Right atrium auricular region (tissue), 2 donors: ENCODE data around the gene HYDIN. TPM values are rescaled to one million over a fixed set of nuclear protein-coding genes. Genes with fewer than 3 reads are reported as not detected.
"Not testable (repeated sequence)": the region's sequence is repeated elsewhere in the genome, so short reads cannot be mapped to it uniquely, and the experiment has no call there.

Experiments used
- DNase-seq: peaks from one replicate; pipeline ENCODE4 v3.0.0-alpha.2; 2019; ENCODE audit warnings: low spot score
- H3K27ac ChIP-seq, 2 donors: fragments of 200-600 bp; sonication (generic); 1 replicate in 1 of 2; 2 replicates in 1 of 2; pipeline ENCODE4 v1.5.1; 2016 to 2019
- H3K27me3 ChIP-seq, 2 donors: fragments of 200-600 bp; sonication (generic); one replicate each; pipeline versions ENCODE4 v1.5.1 to v1.6.0; 2017 to 2019
- H3K36me3 ChIP-seq: fragments of 200-600 bp; sonication (generic); one replicate; pipeline ENCODE4 v1.5.1; 2016
- H3K4me1 ChIP-seq, 2 donors: fragments of 200-600 bp; sonication (generic); one replicate each; pipeline versions ENCODE4 v1.5.1 to v1.6.0; 2017 to 2019
- H3K4me3 ChIP-seq, 2 donors: fragments of 200-600 bp; sonication (generic); 1 replicate in 1 of 2; 2 replicates in 1 of 2; pipeline ENCODE4 v1.5.1; 2017 to 2019; ENCODE audit warnings: mild to moderate bottlenecking in 1 of 2, moderate library complexity in 1 of 2
- H3K9me3 ChIP-seq, 2 donors: fragments of 200-600 bp; sonication (generic); one replicate each; pipeline ENCODE4 v1.5.1; 2019
- total RNA-seq, 2 donors: library from RNA; depleted of rRNA; stranded (reverse); fragments of >200 nt; gene quantifications; one replicate each; pipeline ENCODE4 v1.1.0, GENCODE V29; 2016
- TF ChIP-seq, protein P1 (sequence below), 2 donors: fragments of 200-600 bp; sonication (generic); IDR thresholded peaks; one replicate each; pipeline ENCODE4 v1.5.1; 2019; ENCODE audit warnings: antibody characterized with exemption in 2 of 2

Gene HYDIN
- total RNA-seq, 2 donors from 2014 or later: 1.2 to 3.8 TPM

- not testable (repeated sequence) for H3K27ac ChIP-seq, H3K4me3 ChIP-seq, H3K27me3 ChIP-seq, DNase-seq, H3K9me3 ChIP-seq, H3K36me3 ChIP-seq, H3K4me1 ChIP-seq
These were observed 368.5 kb downstream of the HYDIN start for GRCh38 chr16:70861996-70862395.

GRCh38 chr16:70851299-70851698 is 379.2 kb downstream of the HYDIN start:
- not testable (repeated sequence) for H3K4me1 ChIP-seq

DNA sequence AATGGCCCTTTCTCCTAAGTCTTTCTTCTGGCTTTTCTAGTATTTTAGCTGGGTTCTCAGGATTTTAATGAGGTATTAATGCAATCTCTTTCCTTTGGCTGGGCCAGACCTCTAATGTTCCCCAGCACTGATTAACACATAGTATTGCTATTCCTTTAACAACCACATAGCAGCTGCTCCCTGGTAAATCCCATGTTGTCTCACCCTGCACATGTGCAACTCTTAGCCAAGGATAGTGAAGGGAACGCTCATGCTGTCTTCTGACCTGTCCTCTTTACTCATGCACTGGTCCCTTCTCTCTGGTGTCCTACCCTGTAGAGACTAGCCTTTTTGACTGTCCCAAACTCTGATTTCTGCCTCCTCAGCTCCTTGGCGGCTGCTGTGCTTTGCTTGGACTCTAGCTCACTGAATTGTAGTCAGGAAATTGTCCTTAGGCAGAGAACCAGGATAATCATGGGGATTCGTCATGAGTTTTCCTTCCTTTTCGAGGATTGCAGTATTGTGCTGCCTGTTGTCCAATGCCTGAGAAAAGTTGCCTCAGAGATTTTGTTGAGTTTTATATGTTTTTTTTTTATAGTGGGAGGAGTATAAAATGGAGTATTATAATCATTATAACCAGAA is 406.9 kb downstream of the HYDIN start:
- H3K4me1 ChIP-seq, H3K36me3 ChIP-seq, H3K4me3 ChIP-seq, H3K9me3 ChIP-seq, DNase-seq, H3K27me3 ChIP-seq, H3K27ac ChIP-seq: not testable (repeated sequence)

More at GRCh38 chr16:70851299-70851698, 379.2 kb downstream of the HYDIN start:
- not testable (repeated sequence) for H3K27me3 ChIP-seq, H3K9me3 ChIP-seq, H3K36me3 ChIP-seq, DNase-seq, H3K27ac ChIP-seq, H3K4me3 ChIP-seq

- not testable (repeated sequence) for H3K4me1 ChIP-seq, H3K9me3 ChIP-seq, DNase-seq, H3K36me3 ChIP-seq, H3K27me3 ChIP-seq, H3K27ac ChIP-seq, H3K4me3 ChIP-seq
These were observed 407.8 kb downstream of the HYDIN start for GRCh38 chr16:70822734-70823133.

- not testable (repeated sequence) for H3K36me3 ChIP-seq, H3K27ac ChIP-seq
These were observed 412.4 kb downstream of the HYDIN start for GRCh38 chr16:70818088-70818487.

DNA sequence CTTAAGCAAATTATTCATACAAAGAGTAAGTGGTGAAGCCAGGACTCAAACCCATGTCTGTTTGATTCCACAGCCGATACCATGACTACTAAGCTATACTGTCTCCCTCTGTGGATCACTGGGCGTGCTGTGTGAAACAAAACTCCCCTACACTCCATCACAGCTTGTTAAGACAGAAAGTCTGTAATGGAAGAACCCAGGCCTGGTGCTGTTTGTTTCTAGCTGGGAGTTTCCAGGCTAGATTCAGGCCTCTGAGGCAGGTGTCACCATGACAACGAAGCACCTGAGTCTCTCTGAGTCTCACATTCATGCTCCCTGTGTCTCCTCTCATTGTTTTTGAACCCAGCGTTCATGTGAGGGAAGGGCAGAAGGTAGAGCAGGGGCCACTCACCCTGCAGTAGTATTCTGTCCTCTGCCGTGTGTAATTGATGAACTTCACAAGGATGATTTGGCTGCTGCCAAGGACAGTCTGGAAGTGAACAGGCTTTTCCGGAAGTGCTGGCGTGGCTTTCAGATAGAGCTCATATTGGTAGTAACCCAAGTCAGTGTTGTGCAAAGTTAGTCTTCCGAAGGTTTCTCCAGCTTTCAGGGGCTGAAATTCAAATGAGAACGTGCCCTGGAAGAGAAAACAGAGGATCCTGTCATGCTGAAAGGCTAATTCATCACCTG is 421.0 kb downstream of the HYDIN start:
- TF ChIP-seq, protein P1, sequence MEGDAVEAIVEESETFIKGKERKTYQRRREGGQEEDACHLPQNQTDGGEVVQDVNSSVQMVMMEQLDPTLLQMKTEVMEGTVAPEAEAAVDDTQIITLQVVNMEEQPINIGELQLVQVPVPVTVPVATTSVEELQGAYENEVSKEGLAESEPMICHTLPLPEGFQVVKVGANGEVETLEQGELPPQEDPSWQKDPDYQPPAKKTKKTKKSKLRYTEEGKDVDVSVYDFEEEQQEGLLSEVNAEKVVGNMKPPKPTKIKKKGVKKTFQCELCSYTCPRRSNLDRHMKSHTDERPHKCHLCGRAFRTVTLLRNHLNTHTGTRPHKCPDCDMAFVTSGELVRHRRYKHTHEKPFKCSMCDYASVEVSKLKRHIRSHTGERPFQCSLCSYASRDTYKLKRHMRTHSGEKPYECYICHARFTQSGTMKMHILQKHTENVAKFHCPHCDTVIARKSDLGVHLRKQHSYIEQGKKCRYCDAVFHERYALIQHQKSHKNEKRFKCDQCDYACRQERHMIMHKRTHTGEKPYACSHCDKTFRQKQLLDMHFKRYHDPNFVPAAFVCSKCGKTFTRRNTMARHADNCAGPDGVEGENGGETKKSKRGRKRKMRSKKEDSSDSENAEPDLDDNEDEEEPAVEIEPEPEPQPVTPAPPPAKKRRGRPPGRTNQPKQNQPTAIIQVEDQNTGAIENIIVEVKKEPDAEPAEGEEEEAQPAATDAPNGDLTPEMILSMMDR (IDR thresholded peaks at IDR 0.05): no peak
- H3K36me3 ChIP-seq: no peaks in the 10 kb centered on the region
- H3K27ac ChIP-seq: no peak overlapping the region
- no peaks in the 10 kb centered on the region for H3K27me3 ChIP-seq
- DNase-seq: no peak
- H3K4me1 ChIP-seq: no peaks in the 10 kb centered on the region
- H3K4me3 ChIP-seq: no peak overlapping the region
- H3K9me3 ChIP-seq: no peaks in the 10 kb centered on the region

More at GRCh38 chr16:70818088-70818487, 412.4 kb downstream of the HYDIN start:
- not testable (repeated sequence) for H3K4me1 ChIP-seq, H3K4me3 ChIP-seq, H3K27me3 ChIP-seq, DNase-seq, H3K9me3 ChIP-seq

DNA sequence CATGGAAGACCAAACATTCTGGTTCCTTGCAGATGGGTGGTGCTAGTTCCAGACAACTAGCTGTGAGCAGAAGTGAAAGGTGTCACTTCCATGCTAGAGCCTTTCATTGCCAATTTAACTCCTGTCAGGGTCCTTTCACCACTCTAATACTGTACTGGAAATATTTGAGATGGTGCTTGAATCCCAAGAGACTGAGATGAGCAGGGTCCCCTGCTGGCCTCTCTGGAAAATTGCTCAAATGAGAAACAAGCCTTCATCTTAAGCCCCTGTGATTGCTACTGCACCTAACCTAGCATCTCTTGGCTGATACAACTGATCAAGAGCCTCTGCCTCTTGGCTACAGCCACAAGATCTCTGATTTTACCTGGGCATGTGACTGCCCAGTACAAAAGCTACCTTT is 422.2 kb downstream of the HYDIN start:
- no peak overlapping the region for H3K27ac ChIP-seq
- H3K27me3 ChIP-seq: no peaks in the 10 kb centered on the region
- H3K4me1 ChIP-seq: no peaks in the 10 kb centered on the region
- H3K36me3 ChIP-seq: no peaks in the 10 kb centered on the region
- TF ChIP-seq, protein P1 (IDR thresholded peaks at IDR 0.05): no peak
- no peak for DNase-seq
- H3K4me3 ChIP-seq: no peak overlapping the region
- H3K9me3 ChIP-seq: no peaks in the 10 kb centered on the region

- no peaks in the 10 kb centered on the region for H3K36me3 ChIP-seq
- TF ChIP-seq, protein P1 (IDR thresholded peaks at IDR 0.05): no peak
- H3K4me1 ChIP-seq: no peaks in the 10 kb centered on the region
- no peaks in the 10 kb centered on the region for H3K9me3 ChIP-seq
- no peak for DNase-seq
- H3K27ac ChIP-seq: no peak overlapping the region
- no peak overlapping the region for H3K4me3 ChIP-seq
- no peaks in the 10 kb centered on the region for H3K27me3 ChIP-seq
These were observed 424.7 kb downstream of the HYDIN start for GRCh38 chr16:70805787-70806186.
